Measurements from ENCODE around the gene MPHOSPH9.

MPHOSPH9 gene

DNA sequence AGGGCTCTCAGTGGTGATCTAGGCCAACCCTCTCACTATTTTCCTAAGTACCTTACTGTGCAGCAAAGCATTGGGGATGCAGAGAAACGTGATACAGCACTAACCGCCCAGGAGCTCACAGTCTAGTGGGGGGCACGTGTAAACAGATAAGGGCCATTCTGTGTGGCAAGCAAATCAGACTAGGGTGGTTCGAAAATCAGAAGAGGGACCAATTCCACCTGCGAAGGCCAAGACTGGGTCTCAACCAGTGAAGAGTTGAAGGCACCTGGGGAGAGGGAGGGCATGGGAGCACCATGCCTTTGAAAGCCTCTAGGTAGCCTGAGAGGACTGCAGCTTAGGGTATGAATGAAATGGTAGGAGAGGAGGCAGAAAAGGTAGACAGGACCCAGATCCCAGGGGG is 84.3 kb downstream of the MPHOSPH9 start:
- DNase-seq = no peak

DNA sequence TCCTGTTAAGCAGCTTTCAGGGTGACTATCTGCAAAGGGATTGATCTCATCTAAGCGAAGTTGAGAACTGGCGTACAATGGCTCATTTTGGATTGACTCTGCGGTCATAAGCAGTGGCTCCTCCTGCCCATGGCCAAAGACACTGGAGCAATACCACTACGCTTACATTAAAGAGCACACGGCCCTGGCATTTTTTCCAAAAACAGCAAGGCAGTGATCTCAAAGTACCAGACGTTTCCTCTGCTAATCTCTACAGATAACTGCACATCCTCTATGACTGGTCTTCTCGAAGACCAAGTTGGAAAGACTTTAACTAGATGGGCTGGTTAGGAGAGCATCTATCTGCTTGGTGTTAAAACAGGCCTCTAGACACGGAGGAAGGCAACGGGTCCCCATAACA is 84.7 kb downstream of the MPHOSPH9 start:
- no peak for DNase-seq

DNA sequence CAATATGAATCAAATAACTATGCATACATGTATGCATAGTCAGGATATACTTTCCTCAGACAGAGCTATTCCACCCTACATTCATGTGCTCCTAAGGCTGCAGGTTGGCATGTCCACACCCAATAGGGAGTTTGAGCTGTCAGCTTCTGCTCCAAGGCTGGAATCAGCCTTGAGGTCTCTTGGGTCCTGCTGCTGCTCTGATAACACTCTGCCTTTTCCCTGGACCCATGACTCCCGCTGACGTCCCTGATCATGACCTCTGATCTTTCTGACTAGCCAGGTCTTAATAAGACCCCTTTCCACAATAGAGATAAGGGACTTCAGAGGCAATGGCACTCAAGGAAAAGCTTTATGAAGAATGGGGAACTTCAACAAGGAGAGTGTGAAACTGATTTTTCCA is 87.7 kb downstream of the MPHOSPH9 start:
- DNase-seq = no peak

DNA sequence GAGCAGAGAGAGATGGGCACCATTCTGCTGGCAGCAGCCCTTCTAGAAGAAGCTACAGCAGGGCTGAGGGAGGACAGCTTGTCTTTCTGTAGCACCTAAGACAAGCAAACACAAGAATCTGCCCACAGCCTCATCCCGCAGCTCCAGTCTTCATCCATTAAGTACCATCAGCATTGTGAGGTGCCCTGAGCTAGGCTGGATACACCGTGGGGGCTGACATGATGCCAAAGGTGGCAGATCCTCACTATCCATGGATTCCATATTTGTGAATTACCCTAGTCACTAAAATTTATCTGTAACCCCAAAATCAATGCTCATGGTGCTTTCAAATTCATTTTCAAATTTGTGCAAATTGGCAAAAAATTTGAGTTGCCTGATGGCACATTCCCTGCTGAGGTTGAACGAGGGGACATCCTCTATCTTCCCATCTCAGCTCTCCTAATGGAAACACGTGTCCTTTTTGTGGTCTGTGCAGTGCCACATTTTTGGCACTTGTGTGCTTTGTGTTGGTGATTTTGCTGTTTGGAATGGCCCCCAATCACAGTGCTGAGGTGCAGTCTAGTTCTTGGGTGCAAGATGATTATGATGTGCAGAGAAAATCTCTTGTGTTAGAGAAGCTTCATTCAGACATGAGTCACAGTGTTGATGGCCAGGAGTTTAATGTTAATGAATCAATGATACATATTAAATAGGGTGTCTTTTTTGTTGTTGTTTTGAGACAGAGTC is 89.0 kb downstream of the MPHOSPH9 start:
- DNase-seq = no peak

DNA sequence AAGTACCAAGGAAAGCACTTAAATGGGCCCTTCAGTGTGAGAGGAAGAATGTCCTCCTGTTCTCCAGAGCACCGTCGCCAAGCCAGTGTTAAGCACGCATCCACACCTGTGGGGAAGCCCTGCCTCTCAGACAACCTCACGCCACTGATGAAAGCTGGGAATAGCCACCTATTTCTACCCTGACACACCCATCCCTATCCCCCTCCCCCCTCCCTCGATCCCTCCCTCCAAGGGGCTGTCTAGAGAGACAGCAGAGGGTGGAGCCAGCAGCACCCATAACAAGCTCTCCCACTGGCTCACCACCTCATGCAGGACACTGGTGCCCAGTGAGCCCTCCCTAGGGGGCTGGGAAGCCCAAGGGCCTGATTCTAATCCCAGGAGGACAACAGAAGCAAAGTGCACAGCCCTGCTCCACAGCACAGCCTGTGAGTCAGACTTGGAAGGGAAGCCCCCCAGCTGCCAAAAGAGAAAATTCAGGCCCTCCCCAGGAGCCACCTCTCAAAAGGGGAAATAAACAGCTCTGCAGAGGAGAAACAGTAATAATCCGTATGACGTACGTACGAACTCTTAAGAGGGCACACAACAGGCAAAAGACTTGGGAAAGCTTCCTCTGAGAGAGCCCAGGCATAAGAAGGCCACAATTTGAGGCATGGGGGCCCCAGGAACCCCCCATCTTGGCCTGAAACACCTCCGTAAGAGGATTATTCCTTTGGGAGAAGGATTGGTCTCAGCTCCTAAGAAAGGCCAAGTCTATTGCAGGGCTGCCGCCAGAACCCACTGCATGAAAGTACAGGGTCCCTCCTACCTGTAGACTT is 89.8 kb downstream of the MPHOSPH9 start:
- peak; percentile 26 for DNase-seq

DNA sequence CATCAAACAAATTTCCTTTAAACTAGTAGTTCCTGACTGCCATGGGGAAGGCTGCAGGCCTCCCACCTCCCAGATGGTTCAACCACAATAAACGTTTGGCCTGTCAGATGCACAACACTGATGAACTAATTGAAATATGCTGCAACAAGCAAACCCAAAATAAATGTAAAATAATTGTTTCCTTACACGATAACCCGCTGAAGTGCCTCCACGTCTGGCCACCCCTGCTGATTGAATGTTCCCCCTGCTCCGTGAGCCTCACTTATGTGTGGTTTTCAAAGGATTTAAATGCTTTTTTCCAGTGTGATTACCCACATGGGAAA is 90.5 kb downstream of the MPHOSPH9 start:
- DNase-seq = no peak

DNA sequence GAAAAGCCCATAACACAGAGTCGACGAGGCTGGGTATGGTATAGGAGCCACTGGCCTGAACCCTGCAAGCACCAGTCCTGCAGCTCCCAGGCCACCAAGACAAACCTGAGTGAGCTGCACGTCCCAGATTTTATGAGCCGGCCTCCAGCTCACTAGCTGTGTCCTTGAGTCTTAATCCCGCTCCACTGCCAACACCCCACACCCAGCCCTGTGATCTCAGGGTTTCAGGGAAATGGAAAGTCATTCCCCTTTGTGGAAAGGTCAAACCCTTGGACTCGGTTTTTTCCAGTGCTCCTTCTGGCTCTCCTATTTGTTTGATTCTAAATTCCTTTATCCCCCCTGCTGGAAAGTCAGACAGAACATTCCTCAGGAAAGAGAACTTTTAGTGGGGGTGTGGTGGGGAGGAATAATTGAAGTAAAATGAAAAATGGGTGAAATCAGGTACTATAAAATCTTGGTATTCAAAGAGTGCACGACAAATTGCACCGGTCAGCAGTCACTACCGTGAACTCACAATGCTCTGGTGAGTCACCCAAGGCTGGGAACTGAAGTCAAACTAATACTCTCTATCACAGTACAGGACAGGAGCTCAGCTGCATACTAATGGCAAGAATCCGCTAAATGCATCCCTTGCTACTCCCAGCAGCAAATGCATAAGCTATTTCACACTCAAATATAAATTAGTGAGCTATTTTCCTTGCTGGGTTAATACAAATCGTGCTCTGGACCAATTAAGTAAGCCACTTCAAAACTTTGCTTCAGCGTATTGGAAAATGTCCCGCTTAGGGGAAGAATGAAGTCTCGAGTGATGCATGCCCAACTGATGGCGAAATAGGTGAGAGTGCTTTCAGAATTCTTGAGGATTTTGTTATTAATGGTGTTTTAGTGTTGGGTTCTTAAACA is 91.1 kb downstream of the MPHOSPH9 start:
- no peak for DNase-seq

DNA sequence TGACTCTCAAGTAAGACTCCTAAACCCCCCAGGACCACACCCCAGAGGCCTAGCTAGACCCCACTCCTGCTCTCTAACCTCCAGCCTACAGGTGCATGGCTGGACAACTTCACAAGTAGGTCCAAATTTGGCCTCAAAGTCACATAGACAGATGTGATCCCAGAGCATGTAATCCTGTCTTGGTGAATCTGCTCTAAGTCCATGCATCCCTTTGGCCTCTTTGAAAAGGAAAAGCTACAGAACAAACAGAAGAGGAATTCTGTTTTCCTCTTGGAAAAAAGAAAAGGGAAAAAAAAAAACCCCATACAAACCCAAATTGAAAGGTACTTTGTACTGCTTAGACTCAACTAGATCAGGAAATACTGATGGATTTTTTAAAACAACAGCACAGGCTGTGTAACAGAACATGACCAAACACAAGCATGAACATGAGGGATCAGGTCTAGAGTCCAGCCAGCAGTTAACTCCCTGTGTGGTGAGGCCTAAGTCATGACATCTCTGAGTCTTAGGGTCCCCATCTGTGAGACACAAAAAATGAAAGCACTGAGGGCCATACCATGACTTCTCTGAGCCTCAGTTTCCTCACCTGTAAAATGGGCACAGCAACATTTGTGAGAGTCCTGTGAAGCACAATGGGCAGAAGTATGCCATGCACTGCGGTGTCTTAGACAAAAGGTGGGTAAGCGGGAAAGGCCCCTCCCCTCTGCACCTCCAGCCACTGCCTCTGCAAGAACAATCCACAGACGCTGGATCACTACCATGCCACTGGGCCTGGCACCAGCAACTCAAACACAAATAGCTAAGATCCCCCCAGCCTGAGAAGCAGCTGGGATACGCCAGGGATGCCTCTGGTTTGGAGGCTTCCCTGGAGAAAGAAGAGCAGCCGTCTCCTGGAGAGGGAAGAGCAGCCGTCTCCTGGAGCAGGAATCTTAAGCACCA is 92.0 kb downstream of the MPHOSPH9 start:
- DNase-seq = no peak

DNA sequence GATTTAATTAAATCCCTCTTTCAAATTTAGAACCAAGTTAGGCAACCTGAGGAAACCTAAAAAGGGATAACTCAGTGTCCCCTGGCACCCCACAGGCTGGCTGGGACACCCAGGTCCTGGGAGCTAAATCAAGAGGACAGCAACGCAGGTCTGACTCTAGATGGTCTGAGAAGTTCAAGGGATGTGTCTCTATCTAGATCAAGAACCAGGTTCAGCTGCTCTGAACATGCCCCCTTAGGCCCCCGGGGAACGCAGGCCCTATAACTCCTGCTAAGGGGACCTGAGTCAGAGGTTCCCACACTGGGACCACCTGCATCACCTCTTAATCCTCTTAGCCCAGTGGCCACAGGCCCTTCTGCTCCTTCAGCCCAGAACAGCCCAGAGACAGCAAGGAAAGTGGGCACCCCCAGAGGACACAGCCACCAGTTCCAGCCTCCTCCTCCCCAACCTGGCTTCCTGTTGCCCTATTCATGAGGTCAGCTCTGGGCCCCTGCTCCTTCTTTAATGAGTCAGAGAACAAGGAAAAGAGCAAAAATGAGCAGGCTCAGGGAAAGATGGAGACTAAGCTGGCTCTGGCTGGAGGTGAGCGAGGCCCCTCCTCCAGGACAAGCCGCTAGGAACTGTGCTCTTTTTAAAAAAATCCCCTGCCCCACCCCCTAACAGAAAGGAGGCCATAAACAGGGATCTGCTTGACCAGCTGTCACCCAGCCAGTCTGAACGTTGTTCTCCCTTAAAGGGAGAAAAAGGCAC is 92.8 kb downstream of the MPHOSPH9 start:
- DNase-seq = no peak

DNA sequence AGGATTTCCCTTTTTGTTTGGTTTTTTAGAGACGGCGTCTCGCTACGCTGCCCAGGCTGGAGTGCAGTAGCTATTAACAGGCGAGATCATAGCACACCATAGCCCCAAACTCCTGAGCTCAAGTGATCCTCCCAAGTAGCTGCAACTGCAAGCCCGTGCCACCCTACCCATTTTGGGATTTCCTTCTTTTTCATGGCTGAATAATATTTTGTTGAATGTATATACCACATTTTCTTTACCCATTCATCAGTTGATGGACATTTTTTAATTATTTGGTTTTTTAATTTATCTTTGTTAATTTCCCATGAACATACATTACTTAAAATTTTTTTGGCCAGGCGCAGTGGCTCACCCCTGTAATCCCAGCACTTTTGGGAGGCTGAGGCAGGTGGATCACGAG is 97.3 kb downstream of the MPHOSPH9 start:
- no peak for DNase-seq

DNA sequence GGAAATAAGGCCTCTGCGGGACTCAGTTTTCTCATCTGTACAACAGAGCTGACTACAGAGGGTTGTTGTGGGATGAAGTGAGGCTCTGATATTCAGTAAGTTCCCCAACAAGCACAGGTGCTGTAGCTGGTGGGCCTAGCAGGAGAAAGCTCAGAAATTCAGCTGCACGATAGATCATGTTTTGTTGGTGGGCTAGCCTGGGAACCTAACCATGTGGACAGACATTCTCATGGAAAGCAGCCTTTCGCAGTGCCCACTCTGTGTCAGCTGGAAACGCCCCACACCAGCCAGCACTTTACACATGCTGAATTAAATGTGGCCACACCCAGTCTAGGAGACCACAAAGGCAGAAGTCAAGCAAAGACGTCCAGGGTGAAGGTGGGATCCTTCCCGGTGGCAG is 98.1 kb downstream of the MPHOSPH9 start:
- DNase-seq = no peak

DNA sequence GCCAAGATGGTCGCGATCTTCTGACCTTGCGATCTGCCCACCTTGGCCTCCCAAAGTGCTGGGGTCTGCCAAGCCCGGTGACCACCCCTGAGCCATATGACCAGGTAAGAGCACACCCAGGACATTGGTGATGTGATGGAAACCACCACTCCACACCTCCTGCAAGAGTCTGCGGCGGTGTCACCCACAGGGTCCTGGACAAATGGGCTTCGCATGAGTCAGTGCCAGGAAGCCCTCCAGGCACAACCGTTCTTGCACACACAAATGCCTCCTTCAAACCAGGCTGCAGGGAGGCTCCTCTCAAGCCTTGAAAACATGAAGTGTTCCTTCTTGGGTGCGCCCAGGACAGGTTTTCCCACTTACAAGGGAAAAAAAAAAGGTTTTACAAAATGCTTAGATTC is 98.7 kb downstream of the MPHOSPH9 start:
- DNase-seq = no peak

DNA sequence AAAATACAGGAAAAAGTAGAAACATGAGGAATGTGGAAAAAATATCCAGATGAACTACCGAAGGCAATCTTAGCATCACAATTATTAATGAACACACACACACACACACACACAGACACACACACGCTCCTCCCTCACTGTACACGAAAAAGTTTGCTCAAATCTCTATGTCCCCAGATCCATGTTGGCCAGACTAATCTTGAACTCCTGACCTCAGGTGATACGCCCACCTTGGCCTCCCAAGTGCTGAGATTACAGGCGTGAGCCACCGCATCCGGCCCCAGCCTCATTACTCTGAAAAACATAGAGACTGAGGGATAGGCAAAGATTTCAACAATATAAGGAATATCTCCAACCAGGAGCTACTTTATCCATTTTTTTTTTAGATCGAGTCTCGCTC is 99.2 kb downstream of the MPHOSPH9 start:
- no peak for DNase-seq

DNA sequence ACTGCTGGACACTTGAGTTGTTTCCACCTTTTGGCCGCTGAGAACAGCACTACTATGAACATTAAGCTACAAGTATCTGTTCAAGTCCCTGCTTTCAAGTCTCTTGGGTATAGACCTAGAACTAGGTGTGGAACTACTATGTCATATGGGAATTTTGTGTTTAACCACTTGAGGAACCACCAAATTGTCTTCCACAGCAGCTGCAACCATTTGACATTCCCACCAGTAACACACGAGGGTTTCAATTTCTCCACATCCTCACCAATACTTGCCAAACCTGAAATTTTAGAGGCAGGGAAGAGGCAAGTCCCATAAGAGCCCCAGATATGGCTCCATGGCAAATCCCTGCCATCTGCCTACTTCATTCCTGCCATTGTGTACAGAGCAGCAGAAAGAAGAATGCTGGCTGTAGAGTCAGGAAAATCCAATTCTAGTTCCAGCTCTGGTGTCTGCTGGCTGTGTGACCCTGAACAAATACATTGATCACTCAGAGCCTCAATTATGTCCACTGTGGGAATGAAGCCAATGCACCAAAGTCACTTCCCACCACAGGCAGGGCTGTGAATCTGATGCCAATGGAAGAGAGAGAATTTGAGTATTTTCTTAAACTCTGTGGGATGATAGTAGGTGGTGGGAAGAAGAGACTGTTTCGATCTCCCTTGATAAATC is 99.9 kb downstream of the MPHOSPH9 start:
- no peak for DNase-seq

DNA sequence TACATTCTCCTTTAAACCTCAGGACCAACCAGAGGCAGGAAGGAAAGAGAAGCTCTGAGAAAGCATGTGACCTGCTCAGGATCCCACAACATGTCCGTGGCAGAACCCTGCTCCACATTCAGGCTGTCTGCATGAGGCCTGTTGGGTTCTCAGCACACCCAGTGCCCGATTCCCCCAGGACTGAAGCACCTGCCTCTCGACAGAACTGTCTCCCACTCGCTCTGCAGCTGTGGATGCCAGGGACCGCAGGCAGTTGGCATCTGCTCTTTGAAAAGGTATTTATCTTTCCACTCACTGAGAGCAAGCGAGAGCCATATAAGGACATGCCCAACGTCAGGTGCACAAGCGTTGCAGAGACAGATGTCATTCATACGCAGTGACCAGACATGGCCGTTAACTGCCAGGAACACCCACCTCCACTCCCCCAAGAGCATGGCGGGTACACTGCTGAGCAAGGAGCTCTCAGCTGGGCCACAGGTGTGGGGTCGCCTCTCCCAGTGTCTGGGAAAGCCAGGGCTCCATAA is 101.0 kb downstream of the MPHOSPH9 start:
- DNase-seq = peak; percentile 90

DNA sequence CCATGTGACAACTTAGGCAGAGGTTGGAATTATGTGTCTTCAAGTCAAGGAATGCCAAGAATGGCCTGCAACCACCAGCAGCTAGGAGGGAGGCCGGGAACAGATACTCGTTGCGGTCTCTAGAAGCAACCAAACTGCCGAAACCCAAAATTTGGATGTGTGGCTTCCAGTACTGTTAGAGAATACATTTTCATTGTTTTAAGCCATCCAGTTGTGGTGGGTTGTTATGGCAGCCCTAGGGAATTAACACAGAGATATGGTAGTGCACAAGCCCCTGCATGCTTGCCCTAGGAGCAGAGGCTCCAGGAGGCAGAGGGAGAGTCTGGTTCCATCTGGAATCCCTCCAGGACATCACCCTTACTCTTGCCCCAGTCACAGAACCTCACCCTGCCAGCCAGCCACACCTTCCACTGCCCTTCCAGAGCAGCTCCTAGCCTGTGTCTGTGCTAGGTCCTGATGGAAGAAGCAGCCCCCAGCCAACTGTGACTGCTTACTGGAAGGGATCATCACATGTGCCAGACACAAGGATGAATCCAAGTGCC is 101.6 kb downstream of the MPHOSPH9 start:
- DNase-seq = peak; percentile 54

DNA sequence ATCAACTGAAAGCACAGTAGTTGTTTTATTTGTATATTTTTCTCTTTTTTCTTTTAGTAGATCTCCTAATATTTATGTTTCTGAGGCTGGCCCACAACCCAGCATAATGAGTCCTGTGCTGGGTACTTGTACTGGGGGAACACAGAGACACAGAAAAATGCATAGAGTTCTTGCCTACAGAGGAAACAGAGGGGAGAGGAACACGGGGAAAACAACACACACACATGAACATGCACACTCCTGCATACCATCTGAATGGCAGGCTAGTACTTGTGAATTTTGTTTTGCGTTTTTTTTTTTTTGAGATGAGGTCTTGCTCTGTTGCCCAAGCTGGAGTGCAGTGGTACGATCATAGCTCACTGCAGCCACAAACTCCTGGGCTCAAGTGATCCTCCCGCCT is 103.3 kb downstream of the MPHOSPH9 start:
- DNase-seq = no peak

DNA sequence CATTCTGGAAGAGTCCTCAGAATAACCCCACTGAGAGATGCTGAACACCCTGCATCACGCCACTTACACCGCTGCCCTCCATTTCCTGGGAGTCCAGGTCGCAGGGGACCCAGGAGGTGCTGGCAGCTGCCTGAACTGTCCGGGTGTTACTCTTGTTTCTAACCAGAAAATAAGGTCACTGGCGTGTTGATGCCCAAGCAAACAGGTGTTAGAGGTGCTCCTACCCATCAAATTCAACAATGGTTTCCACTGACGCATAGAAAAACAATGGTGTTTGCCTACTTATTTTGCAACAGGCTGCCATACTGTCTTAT is 105.8 kb downstream of the MPHOSPH9 start:
- no peak for DNase-seq

DNA sequence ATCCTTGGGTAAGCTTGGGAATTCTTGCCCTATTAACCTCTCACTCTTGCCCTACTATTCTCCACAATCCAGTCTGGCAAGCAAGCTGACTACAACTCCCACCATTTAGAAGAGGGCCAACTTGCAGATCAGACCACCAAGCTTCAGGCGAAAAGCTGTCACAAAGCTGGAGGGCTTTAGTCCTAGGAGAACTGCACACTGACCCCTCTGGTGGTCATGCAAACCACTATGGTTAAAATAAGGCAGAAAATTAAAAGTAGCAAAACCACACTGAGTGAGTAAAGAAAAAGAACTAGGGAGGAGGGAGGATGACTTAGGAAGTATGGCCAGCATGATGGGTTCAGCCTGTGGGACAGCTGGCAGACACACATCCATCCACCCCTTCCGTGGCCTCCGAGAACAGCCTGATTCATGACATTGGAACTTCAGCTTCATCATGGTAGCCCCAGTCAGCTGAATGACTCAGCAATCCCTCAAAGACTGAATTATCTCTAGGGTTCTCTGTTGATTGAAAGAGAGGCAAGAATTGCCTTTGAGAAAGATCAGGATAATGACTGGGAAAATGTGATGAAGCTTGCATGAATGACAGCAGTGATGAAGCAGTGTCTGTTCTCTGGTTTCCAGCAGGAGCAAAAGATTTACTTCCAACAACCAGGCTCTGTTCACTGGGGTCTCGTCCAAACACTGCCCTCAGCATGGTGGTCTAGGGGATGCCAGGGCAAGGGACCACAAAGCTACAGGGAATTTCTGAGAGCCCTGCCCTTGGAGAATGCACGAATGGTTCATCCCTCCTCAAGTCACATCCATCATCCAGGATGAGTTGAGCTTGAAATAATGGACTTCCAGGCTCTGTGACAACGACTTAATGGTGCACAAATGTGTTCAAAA is 106.4 kb downstream of the MPHOSPH9 start:
- no peak for DNase-seq

DNA sequence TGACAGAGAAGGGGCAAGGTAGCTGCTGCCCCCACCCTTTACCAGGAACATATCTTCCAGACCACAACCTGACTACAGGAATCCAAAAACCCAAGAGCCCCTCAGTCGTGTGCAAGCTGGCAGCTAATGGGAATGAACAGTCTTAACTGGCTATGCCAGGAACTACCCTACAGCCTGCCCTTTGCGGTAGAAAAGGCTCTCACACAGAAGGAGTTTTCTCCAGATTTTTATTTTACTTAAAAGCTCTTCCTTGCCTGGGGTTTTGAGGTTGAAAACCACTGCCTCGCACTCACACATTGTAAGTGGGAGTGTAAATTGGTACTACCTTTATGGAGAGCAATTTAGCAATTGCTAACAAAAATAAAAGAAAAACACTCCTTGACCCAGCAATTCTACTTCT is 110.3 kb downstream of the MPHOSPH9 start:
- no peak for DNase-seq
